Mammary epithelial cell (primary cell): ENCODE results near the gene ADARB1.

Source experiments
- EZH2 ChIP-seq: IDR thresholded peaks from 2 replicates; pipeline ENCODE4 v1.6.1; 2012; ENCODE audit warnings: low read length, inconsistent platforms, borderline replicate concordance
- TF ChIP-seq, protein P1 (sequence below), 2 donors: IDR thresholded peaks in 1 of 2; conservative IDR thresholded peaks in 1 of 2; 2 replicates each; pipeline ENCODE4 v1.5.1; 2011 to 2012; ENCODE audit warnings: inconsistent platforms in 2 of 2, low read length in 2 of 2, mild to moderate bottlenecking in 2 of 2, control low read depth in 1 of 2, low read depth in 1 of 2; ENCODE audit not compliant: insufficient read depth in 1 of 2; ENCODE audit errors: extremely low read depth in 1 of 2

DNA sequence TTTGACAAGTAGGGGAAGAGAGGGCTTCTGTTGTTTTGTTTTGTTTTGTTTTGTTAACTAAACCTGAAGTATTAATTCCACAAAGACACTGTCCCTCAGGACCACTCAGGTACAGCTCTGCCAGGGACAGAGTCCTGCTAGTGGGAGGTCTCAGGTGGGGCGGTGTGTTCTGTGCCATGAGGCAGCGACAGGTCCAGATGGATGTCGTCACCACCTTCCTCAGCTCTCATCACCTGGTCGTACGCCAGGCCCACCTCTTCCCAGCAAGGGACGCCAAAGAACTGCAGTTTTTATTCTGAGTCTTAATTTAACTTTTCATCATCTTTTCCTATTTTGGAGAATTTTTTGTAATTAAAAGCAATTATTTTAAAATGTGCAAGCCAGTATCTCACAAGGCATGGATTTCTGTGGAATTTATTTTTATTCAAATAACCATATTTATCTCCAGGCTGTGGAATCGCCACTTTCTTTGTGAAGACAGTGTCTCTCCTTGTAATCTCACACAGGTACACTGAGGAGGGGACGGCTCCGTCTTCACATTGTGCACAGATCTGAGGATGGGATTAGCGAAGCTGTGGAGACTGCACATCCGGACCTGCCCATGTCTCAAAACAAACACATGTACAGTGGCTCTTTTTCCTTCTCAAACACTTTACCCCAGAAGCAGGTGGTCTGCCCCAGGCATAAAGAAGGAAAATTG is 150.8 kb downstream of the ADARB1 start:
- TF ChIP-seq, protein P1, sequence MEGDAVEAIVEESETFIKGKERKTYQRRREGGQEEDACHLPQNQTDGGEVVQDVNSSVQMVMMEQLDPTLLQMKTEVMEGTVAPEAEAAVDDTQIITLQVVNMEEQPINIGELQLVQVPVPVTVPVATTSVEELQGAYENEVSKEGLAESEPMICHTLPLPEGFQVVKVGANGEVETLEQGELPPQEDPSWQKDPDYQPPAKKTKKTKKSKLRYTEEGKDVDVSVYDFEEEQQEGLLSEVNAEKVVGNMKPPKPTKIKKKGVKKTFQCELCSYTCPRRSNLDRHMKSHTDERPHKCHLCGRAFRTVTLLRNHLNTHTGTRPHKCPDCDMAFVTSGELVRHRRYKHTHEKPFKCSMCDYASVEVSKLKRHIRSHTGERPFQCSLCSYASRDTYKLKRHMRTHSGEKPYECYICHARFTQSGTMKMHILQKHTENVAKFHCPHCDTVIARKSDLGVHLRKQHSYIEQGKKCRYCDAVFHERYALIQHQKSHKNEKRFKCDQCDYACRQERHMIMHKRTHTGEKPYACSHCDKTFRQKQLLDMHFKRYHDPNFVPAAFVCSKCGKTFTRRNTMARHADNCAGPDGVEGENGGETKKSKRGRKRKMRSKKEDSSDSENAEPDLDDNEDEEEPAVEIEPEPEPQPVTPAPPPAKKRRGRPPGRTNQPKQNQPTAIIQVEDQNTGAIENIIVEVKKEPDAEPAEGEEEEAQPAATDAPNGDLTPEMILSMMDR (conservative IDR thresholded peaks at IDR 0.05 in 1 of 2, IDR thresholded peaks at IDR 0.05 in 1 of 2; ENCODE audit: extremely low read depth in 1 of 2, insufficient read depth in 1 of 2, low read depth in 1 of 2, low read length in 2 of 2), result no peak
- no peak for TF ChIP-seq EZH2
